Activated naive CD8-positive, alpha-beta T cell (primary cell): ENCODE data around the gene RNF222.
"Not testable (repeated sequence)": the region's sequence is repeated elsewhere in the genome, so short reads cannot be mapped to it uniquely, and the experiment has no call there.

ENCODE experiments used
- H3K27ac Mint-ChIP-seq: one replicate; pipeline ENCODE4 v1.8.0; 2021; ENCODE audit warnings: mixed read lengths
- H3K27me3 Mint-ChIP-seq: one replicate; pipeline ENCODE4 v1.8.0; 2021; ENCODE audit warnings: mixed read lengths
- H3K36me3 Mint-ChIP-seq: one replicate; pipeline ENCODE4 v1.8.0; 2021; ENCODE audit warnings: mixed read lengths
- H3K4me1 Mint-ChIP-seq: one replicate; pipeline ENCODE4 v1.8.0; 2021; ENCODE audit warnings: low read depth, mixed read lengths
- H3K4me3 Mint-ChIP-seq: one replicate; pipeline ENCODE4 v1.8.0; 2021; ENCODE audit warnings: mild to moderate bottlenecking, mixed read lengths
- H3K9me3 Mint-ChIP-seq: one replicate; pipeline ENCODE4 v1.8.0; 2021; ENCODE audit warnings: low read depth, mixed read lengths

Gene RNF222

DNA sequence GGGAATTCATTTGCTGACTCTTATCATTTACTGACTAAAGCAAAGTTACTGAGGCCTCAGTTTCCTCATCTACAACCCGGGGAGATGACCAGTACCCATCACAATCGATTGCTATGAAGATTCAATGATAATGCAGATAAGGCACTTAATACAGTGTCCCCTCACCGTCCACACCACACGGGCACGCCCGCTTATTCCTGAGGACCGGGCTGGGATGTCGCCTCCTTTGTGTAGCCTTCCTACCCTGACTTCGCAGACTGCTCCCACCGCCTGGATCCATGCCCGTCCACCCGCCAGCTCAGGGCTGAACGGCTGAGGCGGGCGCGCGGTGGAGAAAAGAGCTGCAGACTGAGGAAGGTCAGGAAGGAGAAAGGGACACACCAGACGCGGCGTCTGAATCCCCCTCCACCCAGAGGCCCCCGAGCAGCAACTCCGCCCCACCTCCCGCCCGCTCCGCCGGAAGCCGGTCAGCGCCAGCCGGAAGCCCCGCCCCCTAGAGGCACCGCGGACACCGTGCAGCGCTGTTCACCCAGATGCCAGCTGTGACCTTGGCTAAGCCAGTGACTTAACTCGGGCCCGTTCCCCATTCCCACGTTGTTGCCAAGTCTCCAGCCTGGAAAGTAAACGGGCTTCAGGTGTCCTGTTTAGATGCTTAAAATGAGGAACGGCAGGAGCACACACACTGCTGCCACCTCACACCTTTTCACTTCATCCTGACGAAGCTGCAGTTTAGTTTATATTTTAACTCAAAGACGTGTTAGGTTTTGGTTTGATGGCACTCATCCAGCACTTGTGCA is 21.2 kb downstream of the RNF222 start, which contains the start of gene KRABD2:
KRABD2 (minus strand) TSS at position 434 of the 797 bp plus-strand sequence.
- no peaks in the 10 kb centered on the region for H3K27me3 Mint-ChIP-seq
- peaks cover 18% of the 10 kb centered on the region for H3K36me3 Mint-ChIP-seq
- H3K4me1 Mint-ChIP-seq: peaks cover 54% of the 10 kb centered on the region
- no peaks in the 10 kb centered on the region for H3K9me3 Mint-ChIP-seq
- H3K27ac Mint-ChIP-seq: peak within 1 kb of the TSS; percentile 88
- H3K4me3 Mint-ChIP-seq: peak within 1 kb of the TSS; percentile 99

DNA sequence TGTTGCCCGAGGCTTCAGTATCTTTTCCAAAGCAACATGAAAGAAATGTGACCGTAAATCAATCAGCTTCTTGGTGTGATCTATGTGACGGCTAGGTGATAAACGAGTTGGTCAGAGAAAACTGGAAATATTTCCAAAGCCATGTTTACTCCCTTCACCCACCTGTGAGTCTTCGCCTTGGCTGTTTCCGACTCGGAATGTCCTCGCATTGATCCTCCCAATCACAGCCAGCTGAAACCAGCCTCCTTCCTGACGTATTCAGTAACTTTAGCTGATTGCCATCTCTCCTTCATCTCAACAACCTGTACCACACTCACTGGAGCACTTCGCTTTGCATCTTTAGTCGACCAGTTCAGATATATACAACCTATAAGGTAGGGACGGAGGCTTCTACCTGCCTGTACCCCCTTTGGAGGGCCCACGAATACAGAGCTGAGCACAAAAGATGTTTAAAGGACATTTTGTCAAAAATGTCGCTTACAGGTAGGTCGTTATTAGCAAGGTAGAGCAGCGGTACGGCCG is 21.8 kb downstream of the RNF222 start:
- no peaks in the 10 kb centered on the region for H3K27me3 Mint-ChIP-seq

DNA sequence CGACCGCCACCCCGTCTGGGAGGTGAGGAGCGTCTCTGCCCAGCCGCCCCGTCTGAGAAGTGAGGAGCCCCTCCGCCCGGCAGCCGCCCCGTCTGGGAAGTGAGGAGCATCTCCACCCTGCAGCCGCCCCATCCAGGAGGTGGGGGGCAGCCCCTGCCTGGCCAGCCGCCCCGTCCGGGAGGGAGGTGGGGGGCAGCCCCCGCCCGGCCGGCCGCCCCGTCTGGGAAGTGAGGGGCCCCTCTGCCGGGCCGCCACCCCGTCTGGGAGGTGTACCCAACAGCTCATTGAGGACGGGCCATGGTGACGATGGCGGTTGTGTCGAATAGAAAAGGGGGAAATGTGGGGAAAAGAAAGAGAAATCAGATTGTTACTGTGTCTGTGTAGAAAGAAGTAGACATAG is 23.8 kb downstream of the RNF222 start:
- not testable (repeated sequence) for H3K27ac Mint-ChIP-seq, H3K27me3 Mint-ChIP-seq, H3K9me3 Mint-ChIP-seq, H3K4me3 Mint-ChIP-seq
- H3K36me3 Mint-ChIP-seq: peaks cover 13% of the 10 kb centered on the region
- peaks cover 30% of the 10 kb centered on the region for H3K4me1 Mint-ChIP-seq

More for the DNA sequence above, 21.8 kb downstream of the RNF222 start:
- Mint-ChIP-seq H3K9me3 (no peaks in the 10 kb centered on the region), H3K4me1 (peaks cover 48% of the 10 kb centered on the region), H3K4me3 (peak overlapping the region; percentile 99), H3K36me3 (peaks cover 15% of the 10 kb centered on the region), H3K27ac (peak overlapping the region; percentile 88)

DNA sequence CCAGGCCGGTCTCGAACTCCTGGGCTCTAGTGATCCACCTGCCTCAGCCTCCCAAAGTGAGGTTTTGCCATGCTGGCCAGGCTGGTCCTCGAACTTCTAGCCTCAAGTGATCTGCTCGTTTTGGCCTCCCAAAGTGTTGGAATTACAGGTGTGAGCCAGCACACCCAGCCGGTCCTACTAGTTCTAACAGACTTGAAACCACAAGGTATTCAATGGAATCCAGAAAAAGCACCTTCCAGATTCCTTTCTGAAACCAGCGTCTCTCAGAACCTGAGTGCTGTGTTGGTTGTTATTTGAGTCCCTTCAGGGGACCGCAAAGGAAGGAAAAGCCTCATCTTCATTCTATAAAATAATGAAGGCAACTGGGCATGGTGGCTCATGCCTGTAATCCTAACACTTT is 25.2 kb downstream of the RNF222 start:
- Mint-ChIP-seq H3K9me3 (no peaks in the 10 kb centered on the region), H3K27me3 (no peaks in the 10 kb centered on the region), H3K4me1 (peaks cover 19% of the 10 kb centered on the region), H3K36me3 (peaks cover 9% of the 10 kb centered on the region), H3K4me3 (no peak overlapping the region), H3K27ac (no peak overlapping the region)

DNA sequence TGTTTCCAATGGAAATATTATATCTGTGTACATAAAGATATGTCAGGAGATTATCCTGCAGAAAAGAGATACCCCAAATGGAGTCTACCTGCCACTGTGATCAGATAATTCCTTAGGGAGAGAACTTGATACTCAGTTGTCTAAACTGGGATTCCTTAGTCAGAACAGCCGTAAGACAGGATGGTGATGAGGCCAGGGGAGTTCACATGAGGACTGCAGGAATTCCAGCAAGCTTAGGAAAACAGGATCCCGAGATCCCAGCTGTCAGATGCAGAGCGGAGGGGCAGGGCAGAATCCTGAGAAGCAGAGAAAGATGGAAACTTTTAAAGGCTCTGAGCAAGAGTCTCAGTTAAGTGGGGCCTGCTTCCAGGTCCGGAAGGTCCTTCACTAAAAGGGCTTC is 25.8 kb downstream of the RNF222 start:
- Mint-ChIP-seq H3K9me3 (no peaks in the 10 kb centered on the region), H3K27me3 (no peaks in the 10 kb centered on the region), H3K4me3 (no peak overlapping the region), H3K36me3 (peaks cover 9% of the 10 kb centered on the region), H3K4me1 (peaks cover 15% of the 10 kb centered on the region), H3K27ac (no peak overlapping the region)

DNA sequence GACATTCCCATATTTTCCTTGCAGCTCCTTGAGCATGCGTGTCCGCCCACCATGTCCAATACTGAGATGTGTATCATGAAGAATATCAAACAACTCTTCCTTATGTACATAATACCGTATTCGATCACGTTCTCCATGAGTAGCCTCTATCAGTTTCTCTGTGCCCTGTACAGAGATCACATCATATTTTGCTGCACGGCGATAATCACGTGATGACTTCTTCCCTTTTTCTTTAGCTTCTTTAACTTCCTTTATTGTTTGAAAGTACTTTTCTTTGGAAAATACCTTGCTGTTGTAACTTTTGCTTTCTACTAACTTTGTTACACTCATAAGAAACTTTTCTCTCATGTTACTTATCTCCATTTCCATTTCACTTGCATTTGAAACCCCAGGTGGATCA is 27.7 kb downstream of the RNF222 start:
- Mint-ChIP-seq H3K9me3 (no peaks in the 10 kb centered on the region), H3K36me3 (peaks cover 3% of the 10 kb centered on the region), H3K4me3 (no peak overlapping the region), H3K27ac (no peak overlapping the region), H3K4me1 (peaks cover 3% of the 10 kb centered on the region), H3K27me3 (no peaks in the 10 kb centered on the region)

GRCh38 chr17:8368193-8368592 is 29.4 kb downstream of the RNF222 start:
- no peak overlapping the region for H3K4me3 Mint-ChIP-seq
- no peak overlapping the region for H3K27ac Mint-ChIP-seq
- no peaks in the 10 kb centered on the region for H3K27me3 Mint-ChIP-seq
- H3K36me3 Mint-ChIP-seq: peaks cover 3% of the 10 kb centered on the region
- no peaks in the 10 kb centered on the region for H3K9me3 Mint-ChIP-seq
- H3K4me1 Mint-ChIP-seq: no peaks in the 10 kb centered on the region

- no peaks in the 10 kb centered on the region for H3K27me3 Mint-ChIP-seq
- no peak overlapping the region for H3K4me3 Mint-ChIP-seq
- H3K4me1 Mint-ChIP-seq: no peaks in the 10 kb centered on the region
- no peak overlapping the region for H3K27ac Mint-ChIP-seq
- no peaks in the 10 kb centered on the region for H3K9me3 Mint-ChIP-seq
- peaks cover 3% of the 10 kb centered on the region for H3K36me3 Mint-ChIP-seq
Observed at GRCh38 chr17:8366231-8366630, 31.4 kb downstream of the RNF222 start.

GRCh38 chr17:8365143-8365542 is 32.5 kb downstream of the RNF222 start:
- Mint-ChIP-seq H3K4me3 (no peak overlapping the region), H3K36me3 (peaks cover 3% of the 10 kb centered on the region), H3K4me1 (peaks cover 5% of the 10 kb centered on the region), H3K9me3 (no peaks in the 10 kb centered on the region), H3K27ac (no peak overlapping the region), H3K27me3 (no peaks in the 10 kb centered on the region)

DNA sequence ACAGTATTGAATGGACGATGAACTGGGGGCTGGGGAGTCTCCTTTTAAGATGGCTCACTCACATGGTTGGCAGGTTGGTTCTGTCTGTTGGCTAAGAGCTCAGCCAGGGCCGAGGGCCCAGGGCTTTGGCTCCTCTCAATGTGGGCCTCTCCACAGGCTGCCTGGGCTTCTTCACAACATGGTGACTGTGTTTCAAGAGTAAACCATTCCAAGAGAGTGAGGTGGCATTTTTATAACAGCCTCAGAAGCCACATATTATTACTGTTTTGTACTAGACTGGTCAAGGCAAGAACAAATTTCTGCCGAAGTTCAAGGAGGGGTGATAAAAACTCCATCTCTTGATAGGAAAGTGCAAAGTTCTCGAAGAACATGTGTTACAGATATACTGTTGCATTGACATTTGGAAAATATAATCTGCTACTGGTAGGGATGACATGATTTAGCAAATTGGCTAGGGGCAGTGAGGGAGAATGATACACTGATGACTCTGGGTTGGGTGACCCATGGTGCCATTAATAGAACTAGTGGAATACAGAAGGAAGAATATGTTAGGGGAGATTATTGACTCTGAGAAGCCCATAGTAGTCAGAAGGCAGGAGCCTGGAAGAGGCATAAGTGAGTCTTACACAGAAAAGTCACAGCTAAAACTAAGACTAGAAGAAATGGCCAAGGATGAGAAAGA is 34.8 kb downstream of the RNF222 start:
- H3K36me3 Mint-ChIP-seq: no peaks in the 10 kb centered on the region
- H3K4me3 Mint-ChIP-seq: no peak overlapping the region
- H3K9me3 Mint-ChIP-seq: no peaks in the 10 kb centered on the region
- no peaks in the 10 kb centered on the region for H3K27me3 Mint-ChIP-seq
- H3K27ac Mint-ChIP-seq: no peak overlapping the region
- H3K4me1 Mint-ChIP-seq: peaks cover 12% of the 10 kb centered on the region

DNA sequence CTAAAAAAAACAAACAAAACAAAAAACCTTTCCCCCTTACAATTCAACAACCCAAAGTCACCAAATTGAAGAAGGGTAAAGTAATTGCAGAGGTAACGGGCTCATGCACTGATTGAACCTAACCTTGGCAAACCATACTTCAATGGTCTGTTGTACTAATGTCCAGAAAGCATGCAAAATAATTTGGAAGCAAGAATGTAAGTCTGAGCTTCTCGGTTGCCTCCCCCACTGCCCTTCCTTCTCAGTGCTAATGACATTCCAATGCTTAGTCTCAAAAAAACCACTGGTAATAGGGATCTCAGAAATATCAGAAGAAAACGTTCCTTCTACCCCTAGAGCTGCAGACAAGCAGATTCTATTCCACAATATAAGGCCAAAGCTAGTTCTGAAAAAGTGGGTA is 36.9 kb downstream of the RNF222 start:
- peaks cover 12% of the 10 kb centered on the region for H3K4me1 Mint-ChIP-seq
- H3K9me3 Mint-ChIP-seq: no peaks in the 10 kb centered on the region
- no peaks in the 10 kb centered on the region for H3K36me3 Mint-ChIP-seq
- no peak overlapping the region for H3K4me3 Mint-ChIP-seq
- no peaks in the 10 kb centered on the region for H3K27me3 Mint-ChIP-seq
- H3K27ac Mint-ChIP-seq: no peak overlapping the region

GRCh38 chr17:8360260-8360659 is 37.4 kb downstream of the RNF222 start:
- Mint-ChIP-seq H3K9me3 (no peaks in the 10 kb centered on the region), H3K36me3 (no peaks in the 10 kb centered on the region), H3K4me3 (no peak overlapping the region), H3K27ac (no peak overlapping the region), H3K4me1 (peaks cover 12% of the 10 kb centered on the region), H3K27me3 (no peaks in the 10 kb centered on the region)

DNA sequence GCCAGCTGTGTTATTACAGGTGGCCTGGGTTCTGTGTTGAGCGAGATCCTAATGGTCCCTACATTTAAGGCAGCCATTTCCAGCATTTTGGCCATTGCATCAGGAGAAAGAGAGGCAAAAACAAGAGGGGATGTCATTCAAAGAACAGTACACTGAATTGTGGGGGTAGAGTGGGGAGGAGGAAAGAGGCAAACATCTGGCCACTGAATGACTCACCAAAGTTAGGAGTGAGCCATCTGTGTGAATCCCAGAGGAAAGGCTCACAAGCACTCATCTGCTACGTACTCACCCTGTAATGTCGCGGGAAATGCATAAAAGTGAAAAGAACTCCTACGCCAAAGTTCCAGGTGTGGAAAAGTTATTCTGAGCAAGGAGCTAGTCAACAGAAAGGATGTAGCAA is 37.9 kb downstream of the RNF222 start:
- H3K36me3 Mint-ChIP-seq: no peaks in the 10 kb centered on the region
- H3K27ac Mint-ChIP-seq: no peak overlapping the region
- no peaks in the 10 kb centered on the region for H3K27me3 Mint-ChIP-seq
- peaks cover 12% of the 10 kb centered on the region for H3K4me1 Mint-ChIP-seq
- no peaks in the 10 kb centered on the region for H3K9me3 Mint-ChIP-seq
- H3K4me3 Mint-ChIP-seq: no peak overlapping the region

DNA sequence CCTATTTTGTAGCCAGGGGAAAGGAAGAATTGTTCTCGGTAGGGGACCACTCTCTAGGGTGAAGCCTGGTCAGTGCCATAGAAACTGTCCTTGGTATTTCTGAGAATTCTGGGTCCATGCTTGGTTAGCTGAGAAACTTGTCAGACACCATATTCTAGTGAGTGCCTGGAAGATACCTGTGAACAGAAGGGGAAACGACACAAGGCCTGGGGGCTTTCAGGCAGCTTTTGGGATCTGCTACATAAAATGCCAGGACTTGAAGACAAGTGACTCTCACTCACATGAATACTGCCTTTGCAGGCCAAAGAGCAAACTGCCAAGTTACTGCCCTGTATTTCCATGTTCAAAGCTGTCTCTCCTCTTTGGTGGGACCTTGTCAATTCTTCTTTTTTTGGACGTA is 39.7 kb downstream of the RNF222 start:
- peaks cover 12% of the 10 kb centered on the region for H3K4me1 Mint-ChIP-seq
- H3K27ac Mint-ChIP-seq: no peak overlapping the region
- no peak overlapping the region for H3K4me3 Mint-ChIP-seq
- no peaks in the 10 kb centered on the region for H3K9me3 Mint-ChIP-seq
- no peaks in the 10 kb centered on the region for H3K27me3 Mint-ChIP-seq
- no peaks in the 10 kb centered on the region for H3K36me3 Mint-ChIP-seq

DNA sequence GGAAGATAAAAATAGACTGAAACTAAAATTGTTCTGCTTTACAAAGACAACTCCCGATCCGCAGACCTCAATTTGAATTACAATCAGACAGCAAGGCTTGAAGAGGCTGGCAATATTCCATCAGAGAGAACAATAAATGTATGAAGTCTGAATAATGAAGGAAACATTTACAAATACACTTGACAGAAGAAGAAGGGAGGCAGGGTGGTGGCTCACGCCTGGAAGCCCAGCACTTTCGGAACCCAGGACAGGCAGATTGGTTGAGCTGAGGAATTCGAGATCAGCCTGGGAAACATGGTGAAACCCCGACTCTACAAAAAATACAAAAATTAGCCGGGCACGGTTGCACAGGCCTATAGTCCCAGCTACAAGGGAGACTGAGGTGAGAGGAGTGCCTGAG is 43.4 kb downstream of the RNF222 start:
- peaks cover 2% of the 10 kb centered on the region for H3K27me3 Mint-ChIP-seq
- no peaks in the 10 kb centered on the region for H3K36me3 Mint-ChIP-seq
- no peaks in the 10 kb centered on the region for H3K9me3 Mint-ChIP-seq
- no peaks in the 10 kb centered on the region for H3K4me1 Mint-ChIP-seq
- H3K27ac Mint-ChIP-seq: no peak overlapping the region
- H3K4me3 Mint-ChIP-seq: no peak overlapping the region
